NB4 (cell line): Measurements from ENCODE around the gene COL4A4.

Experiments used
- POLR2A ChIP-seq: IDR thresholded peaks from 2 replicates; pipeline ENCODE4 v1.6.1; 2011; ENCODE audit warnings: mild to moderate bottlenecking; ENCODE audit not compliant: insufficient read length; ENCODE audit errors: extremely low read depth
- TF ChIP-seq, protein P1 (sequence below): IDR thresholded peaks from one replicate; pipeline ENCODE4 v1.5.1; 2012; ENCODE audit warnings: low read depth, low read length
- TF ChIP-seq, protein P2 (sequence below): IDR thresholded peaks from 2 replicates; pipeline ENCODE4 v1.6.1; 2011; ENCODE audit warnings: low read depth, low read length

DNA sequence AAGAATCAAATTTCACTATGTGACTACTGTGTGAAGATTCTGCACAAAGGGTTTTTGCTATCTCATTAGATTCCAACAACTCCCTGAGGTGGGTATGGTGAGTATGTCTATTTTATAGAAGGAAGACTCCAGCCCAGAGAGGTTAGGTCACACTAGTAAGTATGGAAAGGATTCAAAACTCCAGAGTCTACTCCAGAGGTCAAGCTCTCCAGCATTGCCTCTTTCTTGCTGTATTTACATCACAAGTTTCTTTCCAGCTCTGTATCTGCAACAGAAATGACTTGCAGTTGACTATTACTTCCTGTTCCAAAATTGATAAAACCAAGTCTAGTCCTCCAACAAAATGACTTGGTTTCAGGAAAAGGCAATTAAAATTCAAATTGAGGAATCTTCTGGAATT, 2.1 kb downstream of the COL4A4 start:
- TF ChIP-seq, protein P1, sequence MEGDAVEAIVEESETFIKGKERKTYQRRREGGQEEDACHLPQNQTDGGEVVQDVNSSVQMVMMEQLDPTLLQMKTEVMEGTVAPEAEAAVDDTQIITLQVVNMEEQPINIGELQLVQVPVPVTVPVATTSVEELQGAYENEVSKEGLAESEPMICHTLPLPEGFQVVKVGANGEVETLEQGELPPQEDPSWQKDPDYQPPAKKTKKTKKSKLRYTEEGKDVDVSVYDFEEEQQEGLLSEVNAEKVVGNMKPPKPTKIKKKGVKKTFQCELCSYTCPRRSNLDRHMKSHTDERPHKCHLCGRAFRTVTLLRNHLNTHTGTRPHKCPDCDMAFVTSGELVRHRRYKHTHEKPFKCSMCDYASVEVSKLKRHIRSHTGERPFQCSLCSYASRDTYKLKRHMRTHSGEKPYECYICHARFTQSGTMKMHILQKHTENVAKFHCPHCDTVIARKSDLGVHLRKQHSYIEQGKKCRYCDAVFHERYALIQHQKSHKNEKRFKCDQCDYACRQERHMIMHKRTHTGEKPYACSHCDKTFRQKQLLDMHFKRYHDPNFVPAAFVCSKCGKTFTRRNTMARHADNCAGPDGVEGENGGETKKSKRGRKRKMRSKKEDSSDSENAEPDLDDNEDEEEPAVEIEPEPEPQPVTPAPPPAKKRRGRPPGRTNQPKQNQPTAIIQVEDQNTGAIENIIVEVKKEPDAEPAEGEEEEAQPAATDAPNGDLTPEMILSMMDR = no peak
- no peak for TF ChIP-seq POLR2A
- TF ChIP-seq, protein P2, sequence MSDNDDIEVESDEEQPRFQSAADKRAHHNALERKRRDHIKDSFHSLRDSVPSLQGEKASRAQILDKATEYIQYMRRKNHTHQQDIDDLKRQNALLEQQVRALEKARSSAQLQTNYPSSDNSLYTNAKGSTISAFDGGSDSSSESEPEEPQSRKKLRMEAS = no peak
